ENCODE data around the gene RICTOR.
"Not testable (repeated sequence)": the region's sequence is repeated elsewhere in the genome, so short reads cannot be mapped to it uniquely, and the experiment has no call there.

RICTOR gene

GRCh38 chr5:39055768-39056398 is 18.3 kb downstream of the RICTOR start:
- DNase-seq, result no peak

- DNase-seq, result no peak
These were observed 19.0 kb downstream of the RICTOR start for GRCh38 chr5:39055027-39055767.

GRCh38 chr5:39053189-39053588 is 21.0 kb downstream of the RICTOR start:
- no peak for DNase-seq

GRCh38 chr5:39052141-39052540 is 22.1 kb downstream of the RICTOR start:
- DNase-seq, result no peak

GRCh38 chr5:39049315-39049714 is 24.9 kb downstream of the RICTOR start:
- DNase-seq, result no peak

DNA sequence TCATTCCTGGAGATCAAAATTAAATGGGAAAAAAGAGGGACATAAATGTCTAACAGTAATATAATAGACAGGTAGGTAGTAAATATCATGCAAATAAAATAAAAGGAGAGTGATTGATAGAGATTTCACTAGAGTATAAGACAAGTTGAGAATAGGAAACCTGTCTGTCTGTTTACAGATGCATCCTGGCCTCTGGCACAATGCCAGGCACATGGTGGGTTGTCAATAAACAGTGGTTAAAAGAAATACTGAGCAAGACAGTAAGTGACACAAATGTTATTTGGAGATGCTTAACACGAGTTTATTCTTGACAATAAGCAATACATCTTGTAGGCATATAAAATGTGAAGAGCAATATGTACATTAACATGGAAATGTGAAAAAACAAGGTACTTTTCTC is 33.3 kb downstream of the RICTOR start:
- DNase-seq, result no peak

DNA sequence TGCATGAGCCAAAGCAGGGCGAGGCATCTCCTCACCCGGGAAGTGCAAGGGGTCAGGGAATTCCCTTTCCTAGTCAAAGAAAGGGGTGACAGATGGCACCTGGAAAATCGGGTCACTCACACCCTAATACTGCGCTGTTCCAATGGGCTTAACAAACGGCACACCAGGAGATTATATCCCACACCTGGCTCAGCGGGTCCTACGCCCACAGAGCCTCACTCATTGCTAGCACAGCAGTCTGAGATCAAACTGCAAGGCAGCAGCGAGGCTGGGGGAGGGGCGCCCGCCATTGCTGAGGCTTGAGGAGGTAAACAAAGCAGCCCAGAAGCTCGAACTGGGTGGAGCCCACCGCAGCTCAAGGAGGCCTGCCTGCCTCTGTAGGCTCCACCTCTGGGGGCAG is 39.7 kb downstream of the RICTOR start:
- DNase-seq, result not testable (repeated sequence)

DNA sequence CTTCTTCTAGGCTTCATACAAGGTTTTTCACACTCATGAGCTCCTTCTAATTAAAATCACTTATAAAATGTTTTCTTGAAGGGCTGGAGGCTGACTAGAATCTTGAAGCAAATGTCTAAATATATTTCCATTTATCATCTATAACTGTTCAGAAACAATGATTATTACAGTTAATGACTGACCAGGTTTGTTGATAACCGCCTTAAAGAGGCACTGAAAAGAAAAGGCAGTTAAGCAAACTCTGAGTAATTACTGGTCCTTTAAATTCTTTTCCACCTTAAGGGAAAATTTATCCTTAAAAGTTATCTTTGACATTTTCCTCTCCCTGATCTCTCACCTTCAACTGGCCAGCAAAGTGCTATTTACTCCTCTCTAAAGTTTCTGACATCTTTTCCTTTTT is 43.2 kb downstream of the RICTOR start:
- no peak for DNase-seq

GRCh38 chr5:39025456-39025855 is 48.7 kb downstream of the RICTOR start:
- no peak for DNase-seq

GRCh38 chr5:39024884-39025283 is 49.3 kb downstream of the RICTOR start:
- no peak for DNase-seq

DNA sequence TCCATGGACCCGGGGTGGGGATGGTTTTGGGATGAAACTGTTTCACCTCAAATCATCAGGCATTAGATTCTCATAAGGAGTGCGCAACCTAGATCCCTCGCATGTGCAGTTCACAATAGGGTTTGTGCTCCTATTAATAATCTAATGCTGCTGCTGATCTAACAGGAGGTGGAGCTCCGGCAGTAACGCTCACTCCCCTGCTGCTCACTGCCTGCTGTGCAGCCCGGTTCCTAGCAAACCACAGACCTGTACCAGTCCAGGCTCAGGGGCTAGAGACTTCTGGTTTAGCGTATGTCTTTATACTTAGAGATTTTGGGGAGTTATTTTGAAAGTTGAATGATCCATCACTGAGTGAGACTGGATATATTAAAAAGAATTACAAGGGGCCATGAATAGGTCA is 50.2 kb downstream of the RICTOR start:
- DNase-seq, result no peak

GRCh38 chr5:39023121-39023520 is 51.1 kb downstream of the RICTOR start:
- no peak for DNase-seq

DNA sequence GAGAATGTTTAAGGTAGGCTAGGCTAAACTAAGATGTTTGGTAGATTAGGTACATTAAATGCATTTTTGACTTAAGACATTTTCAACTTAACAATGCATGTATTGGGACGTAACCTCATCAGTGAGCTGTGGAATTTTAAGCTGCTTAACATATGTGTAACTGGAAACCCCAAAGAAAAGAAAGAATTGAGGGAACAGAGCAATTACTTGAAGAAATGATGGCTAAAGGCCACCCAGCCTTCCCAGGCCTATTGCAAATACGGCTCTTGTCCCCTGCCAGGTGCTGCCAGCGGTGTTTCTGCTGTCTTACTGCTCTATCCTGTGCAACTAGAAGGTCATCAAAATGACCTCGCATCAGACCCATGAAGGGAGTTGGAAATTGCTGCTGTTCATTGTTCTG is 52.0 kb downstream of the RICTOR start:
- DNase-seq, result no peak

- DNase-seq, result no peak
These were observed 52.8 kb downstream of the RICTOR start for GRCh38 chr5:39021413-39021812.

GRCh38 chr5:39020458-39020857 is 53.7 kb downstream of the RICTOR start:
- DNase-seq, result no peak

DNA sequence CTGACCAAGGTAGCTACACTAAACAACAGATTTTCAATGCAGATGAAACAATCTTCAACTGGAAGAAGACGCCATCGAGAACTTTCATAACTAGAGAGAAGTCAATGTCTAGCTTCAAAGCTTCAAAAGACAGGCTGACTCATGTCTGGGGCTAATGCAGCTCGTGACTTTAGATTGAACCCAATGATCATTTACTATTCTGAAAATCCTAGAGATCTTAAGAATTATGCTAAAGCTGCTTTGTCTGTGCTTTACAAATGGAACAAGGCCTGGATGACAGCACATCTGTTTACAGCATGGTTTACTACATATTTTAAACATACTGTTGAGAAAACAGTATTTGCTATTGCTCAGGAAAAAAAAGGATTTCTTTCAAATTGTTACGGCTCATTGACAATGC is 54.9 kb downstream of the RICTOR start:
- DNase-seq, result no peak

DNA sequence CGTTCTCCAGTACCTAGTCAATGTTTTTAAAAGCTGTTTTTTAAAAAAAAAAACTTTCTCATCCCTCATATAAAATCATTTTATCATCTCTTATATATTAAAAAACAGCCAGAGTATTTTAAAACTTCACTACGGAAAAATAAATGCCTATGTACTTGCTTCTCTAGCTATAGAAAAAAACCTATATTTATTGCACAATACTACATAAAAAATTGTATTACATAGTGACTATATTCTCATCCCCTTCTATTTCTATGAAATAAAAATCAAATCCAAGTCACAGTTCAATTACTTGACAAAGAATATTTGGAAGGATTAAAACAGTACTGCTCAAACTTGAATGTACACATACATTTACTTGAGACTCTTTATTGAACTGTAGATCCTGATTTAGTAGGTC is 56.7 kb downstream of the RICTOR start:
- DNase-seq, result no peak

DNA sequence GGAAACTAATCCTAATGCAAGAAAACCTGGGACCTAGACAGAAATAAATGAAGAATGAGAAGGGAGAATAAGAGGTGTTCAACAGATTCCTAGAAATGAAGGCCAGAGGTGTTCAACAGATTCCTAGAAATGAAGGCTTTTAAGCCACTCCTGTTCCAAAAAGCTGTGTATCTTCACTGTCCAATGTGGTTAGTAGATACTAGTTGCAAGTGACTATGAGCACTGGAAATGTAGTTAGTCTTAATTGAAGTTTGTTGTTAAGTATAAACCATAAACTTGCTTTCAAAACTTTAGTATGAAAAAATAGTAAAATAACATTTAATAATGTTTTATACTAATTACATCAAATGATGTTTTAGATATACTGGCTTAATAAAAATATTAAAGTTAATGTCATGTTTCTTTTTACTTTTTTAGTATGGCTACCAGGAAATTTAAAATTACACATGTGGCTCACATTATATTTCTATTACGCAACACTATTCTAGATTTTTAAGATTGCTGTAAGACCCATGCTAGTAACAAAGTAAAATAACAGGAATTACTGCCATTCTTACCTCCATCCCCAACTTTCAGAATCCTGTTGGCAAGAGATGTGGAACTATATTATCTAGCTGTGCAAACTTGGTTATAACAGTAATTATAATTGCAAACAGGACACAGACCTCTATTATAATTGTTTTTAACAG is 57.5 kb downstream of the RICTOR start:
- no peak for DNase-seq

GRCh38 chr5:39015743-39016586 is 58.2 kb downstream of the RICTOR start:
- no peak for DNase-seq

DNA sequence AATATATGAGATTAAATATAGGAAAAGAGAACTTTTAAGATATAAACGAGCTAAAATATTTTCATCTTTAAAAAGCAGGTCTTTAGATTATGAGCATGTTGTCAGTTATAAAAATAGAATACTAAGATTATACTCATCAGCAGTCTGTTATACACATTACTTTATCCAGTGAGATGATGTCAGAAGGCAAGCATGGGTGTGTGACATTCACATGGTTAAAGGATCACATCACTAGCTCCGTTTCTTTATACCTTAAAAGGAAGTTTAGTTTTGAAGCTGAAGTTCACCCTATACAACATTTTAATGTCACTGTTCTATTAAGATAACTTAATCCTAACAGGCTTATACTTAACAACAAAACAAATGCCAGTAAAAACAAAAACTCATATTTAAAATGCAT is 59.6 kb downstream of the RICTOR start:
- no peak for DNase-seq

DNA sequence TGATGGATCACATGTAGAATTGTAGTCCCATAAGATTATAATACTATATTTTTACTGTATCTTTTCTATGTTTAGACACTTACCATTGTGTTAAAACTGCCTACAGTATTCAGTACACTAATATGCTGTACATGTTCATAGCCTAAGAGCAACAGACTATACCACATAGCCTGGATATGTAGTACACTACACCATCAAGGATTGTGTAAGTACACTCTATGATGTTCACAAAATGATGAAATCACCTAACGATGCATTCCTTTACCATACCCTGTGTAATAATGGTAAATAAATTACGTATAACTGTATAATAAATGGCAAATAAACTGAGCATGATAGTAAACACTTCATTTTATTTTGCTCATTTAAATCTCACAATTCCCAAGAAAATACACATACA is 60.3 kb downstream of the RICTOR start:
- no peak for DNase-seq

DNA sequence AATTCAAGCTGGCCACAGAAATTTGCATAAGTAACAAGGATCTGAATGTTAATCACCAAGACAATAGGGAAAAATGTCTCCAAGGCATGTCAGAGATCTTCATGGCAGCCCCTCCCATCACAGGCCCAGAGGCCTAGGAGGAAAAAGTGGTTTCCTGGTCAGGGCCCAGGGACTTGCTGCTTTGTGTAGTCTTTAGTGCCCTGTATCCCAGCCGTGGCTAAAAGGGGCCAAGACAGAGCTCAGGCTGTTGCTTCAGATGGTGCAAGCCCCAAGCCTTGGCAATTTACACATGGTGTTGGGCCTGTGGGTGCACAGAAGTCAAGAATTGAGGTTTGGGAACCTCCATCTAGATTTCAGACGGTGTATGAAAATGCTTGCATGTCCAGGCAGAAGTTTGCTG is 63.2 kb downstream of the RICTOR start:
- DNase-seq, result not testable (repeated sequence)

GRCh38 chr5:39009981-39010380 is 64.2 kb downstream of the RICTOR start:
- DNase-seq, result no peak
